ENCODE results near the gene CUL5.

DNA sequence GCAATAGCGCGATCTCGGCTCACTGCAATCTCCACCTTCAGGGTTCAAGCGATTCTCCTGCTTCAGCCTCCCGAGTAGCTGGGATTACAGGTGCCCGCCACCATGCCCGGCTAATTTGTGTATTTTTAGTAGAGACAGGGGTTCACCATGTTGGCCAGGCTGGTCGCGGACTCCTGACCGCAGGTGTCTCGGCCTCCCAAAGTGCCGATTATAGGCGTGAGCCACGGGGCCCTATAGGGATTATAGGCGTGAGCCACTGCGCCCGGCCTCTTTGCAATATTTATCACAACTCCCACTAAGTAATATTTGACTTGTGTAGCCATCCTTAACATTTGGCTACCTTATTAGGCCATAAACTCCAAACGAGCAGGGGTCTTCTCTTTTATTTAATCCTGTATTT, 879 bp upstream of the CUL5 start:
- TF ChIP-seq POLR2AphosphoS5 (IDR thresholded peaks at IDR 0.05; ENCODE audit: borderline replicate concordance, low read depth, low read length), result no peak
- TF ChIP-seq EZH2 (IDR thresholded peaks at IDR 0.05), result no peak
- TF ChIP-seq FOXP2 (optimal IDR thresholded peaks at IDR 0.05; ENCODE audit: control extremely low read depth, extremely low read length, insufficient read depth), result no peak

Data from SK-N-MC (cell line).